ENCODE results near the gene LIN9. TPM values are rescaled to one million over a fixed set of nuclear protein-coding genes. Genes with fewer than 3 reads are reported as not detected.
"Not testable (repeated sequence)": the region's sequence is repeated elsewhere in the genome, so short reads cannot be mapped to it uniquely, and the experiment has no call there.

Gene LIN9
- total RNA-seq, 1 experiment from 2014 or later: 16.1 TPM

- DNase-seq (ENCODE audit: low read depth): no peak
These were observed 34.8 kb downstream of the LIN9 start for GRCh38 chr1:226274138-226274537.

- not testable (repeated sequence) for DNase-seq (ENCODE audit: low read depth)
These were observed 36.6 kb downstream of the LIN9 start for GRCh38 chr1:226272233-226272902.

GRCh38 chr1:226268421-226269124, 40.4 kb downstream of the LIN9 start:
- DNase-seq (ENCODE audit: low read depth): peak; percentile 68

- no peak for DNase-seq (ENCODE audit: low read depth)
These were observed 47.1 kb downstream of the LIN9 start for GRCh38 chr1:226261818-226262217.

- no peak for DNase-seq (ENCODE audit: low read depth)
These were observed 53.6 kb downstream of the LIN9 start for GRCh38 chr1:226255380-226255779.

GRCh38 chr1:226253933-226254332, 55.0 kb downstream of the LIN9 start:
- DNase-seq (ENCODE audit: low read depth): no peak

GRCh38 chr1:226252841-226253240, 56.1 kb downstream of the LIN9 start:
- DNase-seq (ENCODE audit: low read depth): not testable (repeated sequence)

- no peak for DNase-seq (ENCODE audit: low read depth)
These were observed 58.5 kb downstream of the LIN9 start for GRCh38 chr1:226250511-226250910.

- DNase-seq (ENCODE audit: low read depth): no peak
These were observed 60.2 kb downstream of the LIN9 start for GRCh38 chr1:226248796-226249195.

GRCh38 chr1:226248091-226248490, 60.9 kb downstream of the LIN9 start:
- no peak for DNase-seq (ENCODE audit: low read depth)

- DNase-seq (ENCODE audit: low read depth): no peak
These were observed 69.5 kb downstream of the LIN9 start for GRCh38 chr1:226239421-226239820.

GRCh38 chr1:226236826-226237225, 72.1 kb downstream of the LIN9 start:
- DNase-seq (ENCODE audit: low read depth): no peak

GRCh38 chr1:226233806-226234205, 75.2 kb downstream of the LIN9 start:
- DNase-seq (ENCODE audit: low read depth): no peak

GRCh38 chr1:226233293-226233692, 75.7 kb downstream of the LIN9 start:
- DNase-seq (ENCODE audit: low read depth): no peak

GRCh38 chr1:226226601-226227000, 82.4 kb downstream of the LIN9 start:
- DNase-seq (ENCODE audit: low read depth): no peak

- DNase-seq (ENCODE audit: low read depth): no peak
These were observed 85.1 kb downstream of the LIN9 start for GRCh38 chr1:226223786-226224244.

GRCh38 chr1:226223157-226223785, 85.7 kb downstream of the LIN9 start, which contains the start of gene MIXL1:
TSS of gene MIXL1 (plus strand) at chr1:226223664. CDS start at chr1:226223682, 18 bp downstream.
- DNase-seq (ENCODE audit: low read depth): no peak

GRCh38 chr1:226222686-226223085, 86.3 kb downstream of the LIN9 start:
- DNase-seq (ENCODE audit: low read depth): no peak

GRCh38 chr1:226220473-226221189, 88.3 kb downstream of the LIN9 start:
- no peak for DNase-seq (ENCODE audit: low read depth)

GRCh38 chr1:226217273-226217672, 91.7 kb downstream of the LIN9 start:
- DNase-seq (ENCODE audit: low read depth): no peak

GRCh38 chr1:226216056-226216455, 92.9 kb downstream of the LIN9 start:
- no peak for DNase-seq (ENCODE audit: low read depth)

GRCh38 chr1:226215239-226215638, 93.7 kb downstream of the LIN9 start:
- no peak for DNase-seq (ENCODE audit: low read depth)
